Activated T-cell treated with anti-CD3 and anti-CD28 coated beads for 4 hours (primary cell): ENCODE results near the gene SCP2D1.
A peak's percentile ranks its signal among the peaks of the same experiment; 100 is the strongest.
"Not testable (repeated sequence)": the region's sequence is repeated elsewhere in the genome, so short reads cannot be mapped to it uniquely, and the experiment has no call there.

Source experiments
- DNase-seq: peaks from one replicate; pipeline ENCODE4 v3.0.0-alpha.2; 2020

Gene SCP2D1

DNA sequence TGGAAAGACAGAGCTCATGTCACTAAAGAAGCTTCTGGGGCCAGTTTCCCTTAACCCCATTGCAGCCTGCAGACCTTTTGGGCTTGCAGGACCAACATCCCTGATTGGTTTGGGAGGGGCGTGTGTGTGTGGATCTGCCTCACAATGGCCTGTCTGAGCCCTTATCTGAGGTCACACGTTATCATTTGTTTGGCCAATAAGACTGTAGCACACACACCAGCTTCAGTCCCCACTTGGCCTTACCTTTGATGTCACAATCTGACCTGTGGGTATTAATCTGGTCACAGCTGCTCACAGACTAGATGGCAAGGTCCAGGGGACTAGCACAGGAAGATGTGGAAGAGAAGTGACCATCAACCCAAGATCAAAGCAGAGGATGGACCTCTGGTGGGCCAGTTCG is at the start of gene SCP2D1:
SCP2D1 (plus strand) TSS at position 301 of the 400 bp plus-strand sequence; CDS start at position 334, 33 bp downstream.
- no peak for DNase-seq

DNA sequence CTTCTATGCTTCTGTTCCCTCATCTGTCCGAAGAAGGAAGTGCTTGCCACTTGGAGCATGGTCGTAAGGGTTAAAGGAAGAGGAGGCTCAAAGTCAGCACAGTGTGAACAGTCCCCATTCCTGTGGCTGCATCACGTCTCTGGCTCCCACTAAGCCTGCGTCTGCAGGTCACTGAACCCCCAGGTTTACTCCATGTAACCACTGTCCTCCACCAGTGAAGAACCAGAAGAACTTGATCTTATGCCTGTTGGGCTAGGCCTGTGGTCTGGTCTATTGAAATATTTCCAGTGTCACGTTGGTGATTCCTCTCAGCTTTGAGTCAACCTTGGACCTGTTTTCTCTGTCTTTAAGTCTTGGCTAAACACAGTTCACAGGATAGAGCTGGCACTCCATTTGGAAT is 45.9 kb upstream of the SCP2D1 start:
- DNase-seq = no peak

DNA sequence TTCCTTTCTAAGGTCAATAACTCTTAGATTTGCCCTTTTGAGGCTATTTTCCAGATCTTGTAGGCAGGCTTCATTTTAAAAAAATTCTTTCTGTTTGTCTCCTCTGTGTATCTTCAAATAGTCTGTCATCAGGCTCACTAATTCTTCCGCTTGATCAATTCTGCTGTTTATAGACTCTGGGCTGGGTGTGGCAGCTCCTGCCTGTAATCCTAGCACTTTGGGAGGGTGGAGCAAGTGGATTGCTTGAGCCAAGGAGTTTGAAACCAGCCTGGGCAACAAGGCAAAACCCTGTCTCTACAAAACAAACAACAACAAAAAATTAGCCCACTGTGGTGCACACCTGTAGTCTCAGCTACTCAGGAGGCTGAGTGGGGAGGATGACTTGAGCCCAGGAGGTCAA is 40.0 kb upstream of the SCP2D1 start:
- DNase-seq = no peak

DNA sequence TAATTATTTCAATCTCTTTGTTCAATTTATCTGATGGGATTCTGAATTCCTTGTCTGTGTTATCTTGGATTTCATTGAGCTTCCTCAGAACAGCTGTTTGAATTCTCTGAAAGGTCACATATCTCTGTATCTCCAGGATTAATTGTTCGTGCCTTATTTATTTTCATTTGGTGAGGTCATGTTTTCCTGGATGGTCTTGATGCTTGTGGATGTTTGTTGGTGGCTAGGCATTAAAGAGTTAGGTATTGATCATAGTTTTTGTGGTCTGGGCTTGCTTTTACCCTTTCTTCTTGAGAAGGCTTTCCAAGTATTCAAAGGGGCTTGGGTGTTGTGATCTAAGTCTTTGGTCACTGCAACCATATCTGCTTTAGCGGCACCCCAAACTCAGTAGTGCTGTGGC is 39.4 kb upstream of the SCP2D1 start:
- DNase-seq = no peak

DNA sequence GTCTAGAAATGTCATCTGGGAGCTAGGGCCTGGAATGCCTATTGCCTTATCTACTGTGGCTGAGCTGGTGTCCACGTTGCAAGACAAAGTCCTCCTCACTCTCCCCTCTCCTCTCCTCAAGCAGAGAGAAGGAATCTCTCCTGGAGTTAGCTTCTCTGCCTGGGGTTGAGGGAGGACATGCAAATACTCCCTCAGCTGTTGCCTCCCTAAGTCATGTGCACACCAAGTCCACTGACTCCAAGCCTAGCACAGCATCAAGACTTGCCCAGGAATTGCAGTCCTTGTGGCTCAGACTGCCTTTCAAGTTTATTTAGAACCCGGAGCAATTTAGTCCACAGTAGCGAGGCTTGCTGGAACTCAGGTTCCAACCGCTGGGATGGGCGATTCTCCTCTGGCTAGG is 38.0 kb upstream of the SCP2D1 start:
- no peak for DNase-seq

DNA sequence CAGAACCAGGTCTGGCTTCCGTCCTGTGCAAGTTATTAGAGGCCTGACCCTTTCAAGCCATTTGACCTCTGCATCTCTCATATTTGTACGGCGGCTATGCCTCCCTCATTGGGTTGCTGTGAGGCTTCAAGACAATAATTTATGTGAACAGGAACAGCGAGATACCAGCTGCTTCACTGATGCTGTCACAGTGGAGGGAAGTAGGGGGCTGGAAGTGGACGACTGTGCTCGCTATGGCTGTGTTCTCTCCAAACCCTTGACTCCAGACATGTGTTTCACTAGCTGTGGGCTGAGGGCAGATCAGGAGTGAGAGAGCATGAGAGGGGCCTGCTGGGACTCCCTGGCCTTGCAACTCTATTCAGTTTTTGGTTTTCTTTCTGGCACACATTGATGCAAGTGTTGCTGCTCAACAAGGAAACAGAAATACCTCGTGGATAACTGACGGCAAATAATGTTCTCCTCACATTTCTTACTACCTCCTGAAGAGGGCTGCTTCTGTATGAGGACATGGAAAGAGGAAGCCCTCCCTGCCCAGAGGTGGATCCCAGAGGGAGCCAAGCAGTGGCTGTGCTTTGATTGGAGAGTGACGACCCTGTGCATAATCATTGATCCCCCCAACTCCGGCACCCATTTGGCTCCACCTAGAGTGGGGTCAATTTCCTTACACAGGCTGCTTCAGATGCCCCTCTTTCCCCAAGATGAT is 34.7 kb upstream of the SCP2D1 start:
- no peak for DNase-seq

DNA sequence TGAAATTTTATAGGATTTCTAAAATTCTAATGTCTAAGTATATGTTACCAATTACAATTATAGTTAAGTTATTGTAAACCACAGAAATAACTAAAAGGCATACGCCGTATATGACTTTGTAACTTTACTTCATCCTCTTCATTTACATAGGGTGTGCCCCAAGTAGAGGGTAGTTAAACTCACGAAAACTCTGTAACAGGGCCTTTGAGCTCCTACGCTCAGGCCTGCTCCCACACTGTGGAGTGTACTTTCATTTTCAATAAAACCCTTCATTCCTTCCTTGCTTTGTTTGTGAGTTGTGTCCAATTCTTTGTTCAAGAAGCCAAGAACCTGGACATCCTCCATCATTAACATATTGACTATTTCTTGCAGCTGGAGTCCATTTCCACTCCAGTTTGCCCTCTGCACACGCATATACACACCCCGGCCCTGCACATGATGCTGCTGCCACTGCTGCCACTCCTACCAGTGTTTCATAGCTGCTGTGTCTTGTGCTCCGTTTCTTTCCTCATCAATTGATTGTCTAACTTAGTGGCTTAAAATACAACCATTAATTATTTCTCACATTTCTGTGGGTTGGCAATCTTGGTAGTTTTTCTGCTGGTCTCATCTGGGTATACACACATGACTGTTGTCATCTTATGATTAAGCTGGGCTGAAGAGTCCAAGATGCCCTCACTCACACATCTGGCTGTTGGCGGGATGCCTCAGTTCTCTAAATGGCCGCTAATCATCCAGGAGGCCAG is 33.0 kb upstream of the SCP2D1 start:
- no peak for DNase-seq

DNA sequence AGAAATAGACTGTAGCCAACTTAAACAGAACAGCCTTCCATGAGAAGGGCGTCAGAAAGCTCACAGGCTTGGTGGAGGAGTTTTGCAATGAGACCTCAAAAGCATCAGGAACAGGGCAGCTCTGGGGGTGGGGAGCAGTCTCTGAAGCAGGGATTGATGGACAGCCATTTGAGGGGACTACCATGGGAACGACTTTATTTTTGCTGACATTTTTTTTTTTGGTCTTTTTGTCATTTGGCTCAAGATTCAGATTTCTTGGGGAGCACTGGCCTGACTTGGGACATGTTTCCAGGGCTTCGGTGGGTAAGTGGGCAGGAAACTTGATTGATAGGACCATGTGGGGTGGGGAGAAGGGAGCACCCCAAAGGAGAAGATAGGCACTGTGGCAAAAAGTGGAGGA is 32.1 kb upstream of the SCP2D1 start:
- DNase-seq = no peak

DNA sequence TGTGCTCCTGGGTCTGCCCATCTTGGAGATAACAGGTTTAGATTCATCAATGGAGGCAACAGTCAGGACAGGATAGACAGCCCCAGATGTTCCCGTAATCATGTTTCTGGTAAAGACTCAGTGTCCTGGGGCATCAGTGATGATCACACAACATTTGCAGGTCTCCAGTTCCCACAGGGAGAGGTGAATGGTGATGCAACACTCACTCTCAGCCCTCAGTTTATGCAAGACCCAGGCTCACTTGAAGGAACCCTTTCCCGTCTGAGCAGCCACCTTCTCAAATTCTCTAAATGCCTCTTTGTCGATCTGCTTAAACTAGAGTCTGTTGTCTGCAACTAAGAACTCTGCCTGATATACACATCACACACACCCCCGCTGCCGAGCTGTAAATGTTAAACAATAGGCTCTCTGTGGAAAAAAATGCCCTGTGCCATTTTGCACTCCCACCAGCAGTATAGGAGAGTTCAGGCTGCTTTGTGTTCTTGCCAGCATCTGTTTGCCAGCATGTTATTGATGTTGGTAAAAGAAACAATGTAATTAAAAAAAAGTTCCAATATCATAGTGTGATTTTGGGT is 30.1 kb upstream of the SCP2D1 start:
- no peak for DNase-seq

DNA sequence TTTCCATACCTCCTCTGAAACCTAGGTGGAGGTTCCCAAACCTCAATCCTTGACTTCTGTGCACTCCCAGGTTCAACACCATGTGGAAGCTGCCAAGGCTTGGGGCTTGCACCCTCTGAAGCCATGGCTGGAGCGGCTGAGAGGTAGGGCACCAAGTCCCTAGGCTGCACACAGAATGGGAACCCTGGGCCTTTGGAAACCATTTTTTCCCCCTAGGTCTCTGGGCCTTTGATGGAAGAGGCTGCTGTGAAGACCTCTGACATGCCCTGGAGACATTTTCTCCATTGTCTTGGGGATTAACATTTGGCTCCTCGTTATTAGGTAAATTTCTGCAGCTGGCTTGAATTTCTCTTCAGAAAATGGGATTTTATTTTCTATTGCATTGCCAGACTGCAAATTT is 26.5 kb upstream of the SCP2D1 start:
- not testable (repeated sequence) for DNase-seq

DNA sequence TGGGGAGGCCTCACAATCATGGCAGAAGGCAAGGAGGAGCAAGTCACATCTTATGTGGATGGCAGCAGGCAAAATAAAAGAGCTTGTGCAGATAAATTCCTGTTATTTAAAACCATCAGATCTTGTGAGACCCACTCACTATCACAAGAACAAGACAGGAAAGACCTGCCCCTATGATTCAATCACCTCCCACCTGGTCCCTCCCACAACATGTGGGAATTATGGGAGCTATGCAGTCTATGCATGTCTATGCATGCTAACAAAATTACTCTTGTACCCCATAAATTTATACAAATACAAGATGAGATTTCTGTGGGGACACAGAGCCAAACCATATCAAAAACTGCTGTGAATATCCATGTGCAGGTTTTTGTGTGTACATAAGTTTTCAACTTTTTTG is 25.6 kb upstream of the SCP2D1 start:
- no peak for DNase-seq

DNA sequence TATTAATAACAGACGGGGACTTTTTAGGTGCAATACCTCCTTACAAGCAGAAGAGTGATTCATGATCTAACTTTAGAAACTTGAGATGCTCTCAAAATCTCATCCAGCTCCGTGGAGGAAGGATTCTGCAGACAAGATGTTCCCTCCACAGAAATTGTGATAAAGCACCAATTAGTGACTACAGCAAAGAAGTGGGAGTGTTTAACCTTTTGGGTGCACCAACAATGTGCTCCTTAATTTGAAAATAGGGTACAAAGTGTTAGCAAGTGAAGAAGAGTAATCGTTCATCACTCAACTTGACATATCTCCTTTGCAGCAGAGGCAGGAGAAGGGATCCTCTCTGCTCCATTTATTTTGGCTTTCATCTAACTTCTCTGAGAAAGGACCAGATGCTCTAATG is 22.8 kb upstream of the SCP2D1 start:
- no peak for DNase-seq

DNA sequence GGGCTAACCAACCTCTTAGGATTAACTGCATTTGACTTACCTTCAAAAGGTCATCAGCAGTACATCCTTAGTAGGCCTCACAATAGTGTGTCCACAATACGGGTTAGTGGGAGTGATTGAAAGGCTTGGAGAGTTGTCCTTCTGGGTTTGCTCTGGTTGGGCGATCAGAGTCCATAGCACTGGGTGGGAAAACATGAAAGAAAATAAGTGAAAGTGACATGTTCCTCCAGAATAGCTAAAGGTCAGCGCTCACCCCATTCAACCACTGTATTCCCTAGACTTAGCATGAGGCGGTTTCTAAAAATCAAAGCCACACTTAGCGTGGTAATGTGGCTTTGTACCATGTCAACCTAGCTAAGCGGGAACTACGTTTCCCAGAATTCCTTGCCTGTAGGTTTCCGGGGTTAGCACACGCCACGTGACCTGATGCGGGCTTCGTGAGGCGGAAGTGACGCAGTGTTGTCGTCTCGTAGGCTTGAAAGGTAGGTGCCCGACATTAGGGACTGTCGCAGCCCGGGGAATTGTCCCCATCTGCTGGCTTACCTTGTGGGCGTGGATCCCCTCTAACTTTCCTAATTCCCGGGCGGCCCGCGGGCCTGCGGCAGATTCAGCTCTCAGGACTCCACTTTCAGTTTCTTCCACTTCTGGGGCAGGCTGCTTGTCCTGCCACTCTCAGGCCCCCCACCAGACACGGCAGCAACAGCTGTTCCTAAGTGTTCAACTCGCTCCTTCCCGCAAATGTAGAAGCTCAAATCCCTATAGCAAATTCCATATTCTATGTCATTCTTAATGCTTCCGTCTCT is 19.8 kb upstream of the SCP2D1 start:
- peak; percentile 77 for DNase-seq

DNA sequence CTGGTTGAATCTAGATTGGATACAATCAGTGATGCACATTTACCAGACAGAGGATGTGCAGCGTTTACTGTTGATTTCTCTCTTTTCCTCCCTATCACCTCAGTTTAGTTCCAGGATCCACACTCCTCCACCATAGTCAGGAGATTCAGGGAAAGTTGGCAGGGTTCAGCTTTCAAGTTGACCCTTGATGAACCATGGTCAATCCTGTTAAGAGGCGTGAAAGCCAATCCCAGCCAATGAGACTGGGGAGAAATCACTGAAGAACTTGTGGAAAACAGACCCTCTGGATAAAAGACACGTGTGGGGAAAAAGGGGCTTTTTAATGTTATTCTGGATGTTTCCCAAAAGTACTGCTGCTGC is 19.2 kb upstream of the SCP2D1 start:
- no peak for DNase-seq

DNA sequence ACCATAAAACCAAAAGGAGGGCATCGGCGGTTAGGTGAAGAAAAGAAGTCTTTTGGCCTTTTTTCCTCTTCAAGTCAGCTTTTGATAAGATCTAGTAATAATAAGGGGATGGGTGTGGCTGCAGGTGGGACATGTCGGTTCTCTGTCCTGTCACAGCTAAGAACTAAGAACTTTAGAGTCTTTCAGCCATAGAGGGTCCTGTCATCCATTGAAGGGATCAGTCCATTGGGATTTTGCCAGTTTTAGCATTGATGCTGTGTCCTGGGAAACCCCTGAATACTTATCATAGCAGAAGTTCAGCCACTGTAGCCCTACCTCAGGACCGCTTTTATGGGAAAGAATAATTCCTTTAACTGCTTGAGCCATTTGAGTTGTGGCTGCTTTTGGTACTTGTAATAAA is 18.2 kb upstream of the SCP2D1 start:
- no peak for DNase-seq

DNA sequence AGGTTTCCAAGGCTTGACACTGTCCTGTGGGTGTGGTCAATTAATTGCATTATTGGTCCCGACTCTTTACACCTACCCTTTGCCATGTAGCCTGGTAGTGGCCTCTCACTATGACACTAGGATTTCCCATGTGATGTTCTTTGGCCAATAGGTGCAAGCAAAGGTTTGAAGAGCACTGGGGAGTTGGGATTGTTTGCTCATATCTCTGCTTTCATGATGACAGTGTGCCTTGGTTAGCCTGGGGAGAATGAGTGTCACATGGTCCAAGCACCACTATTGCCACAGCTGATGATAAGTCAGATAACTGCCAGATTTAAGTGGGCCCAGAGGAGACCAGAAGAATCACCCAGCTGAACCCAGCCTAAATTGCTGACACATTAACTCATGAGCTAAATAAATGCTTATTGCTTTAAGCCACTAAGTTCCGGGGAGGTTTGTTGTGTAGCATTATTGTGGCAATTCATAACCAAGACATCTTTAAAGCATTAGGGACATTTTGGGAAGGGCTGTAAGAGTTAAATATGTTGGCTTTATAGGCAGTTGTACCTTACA is 17.2 kb upstream of the SCP2D1 start:
- no peak for DNase-seq

DNA sequence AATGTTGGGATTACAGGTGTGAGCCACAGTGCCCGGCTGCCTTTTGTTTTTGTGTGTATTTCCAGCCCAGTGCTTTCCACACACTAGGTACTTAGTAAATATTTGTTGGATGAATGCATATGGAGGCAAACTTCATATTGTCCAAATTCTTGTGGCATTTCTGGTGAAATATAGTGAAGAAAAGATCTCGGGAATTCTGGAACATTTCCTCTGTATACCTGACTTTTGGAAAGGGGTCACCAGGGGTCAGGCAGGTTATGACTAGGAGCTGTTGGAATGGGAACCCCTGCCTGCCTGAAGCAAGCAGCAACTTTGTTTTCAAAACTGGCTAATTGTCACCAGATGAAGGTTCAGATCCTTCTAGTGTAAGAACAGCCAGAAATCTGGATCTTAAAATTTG is 12.1 kb upstream of the SCP2D1 start:
- no peak for DNase-seq

DNA sequence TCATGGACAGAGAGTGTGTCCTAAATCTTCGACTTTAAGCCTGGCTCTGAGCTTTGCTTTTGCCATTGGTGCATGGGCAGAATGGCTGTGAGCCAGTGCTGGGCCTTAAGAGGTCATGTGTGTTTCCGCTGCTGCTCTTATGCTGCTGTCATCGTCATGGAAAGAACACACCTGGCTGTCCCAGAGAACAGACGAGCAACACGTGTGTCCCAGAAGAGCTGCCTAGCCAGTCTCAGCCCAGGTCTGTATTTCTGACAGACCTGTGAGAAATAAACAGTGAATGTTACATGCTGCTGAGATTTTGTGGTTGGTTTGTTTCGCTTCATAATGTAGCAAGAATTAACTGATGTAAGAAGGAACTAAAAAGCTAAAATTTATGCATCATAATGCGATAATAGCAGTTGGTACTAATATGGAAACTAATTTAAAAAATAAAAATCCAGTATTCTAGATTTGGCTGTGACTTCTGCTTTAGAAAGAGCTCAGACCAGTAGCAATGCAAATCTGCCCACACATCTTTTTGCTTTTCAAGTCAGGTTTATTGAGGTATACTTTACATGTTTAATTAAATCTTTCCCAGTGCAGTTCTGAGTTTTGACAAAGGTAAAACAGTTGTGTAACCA is 11.5 kb upstream of the SCP2D1 start:
- no peak for DNase-seq

DNA sequence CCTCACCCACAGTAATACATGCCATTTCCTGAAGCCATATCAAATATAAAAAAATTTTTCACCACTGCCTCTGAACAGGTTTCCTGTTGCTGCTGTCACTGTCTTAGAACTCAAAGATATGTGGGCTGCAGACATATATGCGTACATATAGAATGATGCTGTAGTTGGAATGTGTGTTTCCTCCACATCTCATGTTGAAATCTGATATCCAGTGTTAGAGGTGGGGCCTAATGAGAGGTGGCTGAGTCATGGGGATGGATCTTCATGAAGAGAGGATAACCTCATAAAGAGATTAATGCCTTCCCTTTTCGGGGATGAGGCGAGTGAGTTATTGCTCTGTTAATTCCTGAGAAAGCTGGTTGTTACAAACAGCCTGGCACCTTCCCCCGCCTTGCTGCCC is 7.7 kb upstream of the SCP2D1 start:
- DNase-seq = no peak

DNA sequence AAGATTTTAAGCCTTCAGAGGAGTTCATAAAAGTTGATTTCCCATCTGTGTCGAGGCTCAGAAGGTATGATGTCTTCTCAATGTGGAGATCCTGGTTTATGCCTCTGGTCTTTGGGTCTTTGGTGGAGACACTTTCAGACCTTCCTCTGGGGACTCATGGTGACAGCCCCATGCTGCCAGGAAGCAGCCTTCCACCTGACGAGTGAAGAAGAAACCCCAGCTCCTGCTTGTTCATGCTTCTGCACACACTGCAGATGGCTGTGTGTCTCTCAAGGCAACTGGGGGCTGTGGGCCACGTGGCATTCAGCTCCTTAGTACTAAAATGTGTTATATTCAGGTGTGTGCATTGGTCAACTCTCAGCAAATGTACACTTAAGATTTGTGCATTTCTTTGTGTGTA is 4.9 kb upstream of the SCP2D1 start:
- no peak for DNase-seq

DNA sequence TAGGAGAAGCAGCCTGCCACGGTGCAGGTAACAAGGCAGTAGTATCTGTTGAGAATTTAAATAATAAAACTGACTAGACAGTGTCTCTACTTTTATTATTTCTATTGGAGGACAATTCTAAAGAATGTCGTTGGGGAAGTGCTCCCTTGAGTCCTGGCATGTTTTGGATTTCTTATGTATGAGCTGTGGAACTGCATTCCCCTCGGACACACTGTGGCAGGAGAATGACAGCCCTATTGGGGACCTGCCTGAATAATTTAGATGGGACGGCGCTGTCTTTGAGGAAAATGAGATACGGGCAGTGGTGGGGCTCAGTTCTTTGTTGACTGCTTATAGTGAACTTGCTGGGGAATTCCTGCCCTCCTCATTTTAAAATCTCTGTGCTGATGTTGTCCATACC is 2.4 kb upstream of the SCP2D1 start:
- no peak for DNase-seq

DNA sequence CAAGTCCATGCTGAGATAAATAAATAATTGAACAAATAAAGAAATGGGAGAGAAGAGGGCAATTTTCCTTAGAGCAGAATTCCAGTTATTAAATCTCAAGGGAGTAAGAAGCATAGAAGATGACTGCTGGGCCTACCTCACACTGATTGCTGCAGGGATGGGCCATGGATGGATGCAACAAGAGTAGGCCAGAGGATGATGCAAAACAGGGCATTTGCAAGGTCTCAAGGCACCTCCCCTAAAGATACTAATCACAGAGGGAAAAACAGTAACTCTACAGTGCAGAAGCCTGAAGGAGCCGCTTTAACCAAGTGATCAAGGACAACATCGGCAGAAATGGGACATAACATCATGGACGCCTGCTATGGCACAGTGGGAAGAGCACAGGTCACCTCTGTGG is 1.7 kb upstream of the SCP2D1 start:
- DNase-seq = no peak
